Vagina (tissue), 2 donors: ENCODE data around the gene ABCA6. TPM values are rescaled to one million over a fixed set of nuclear protein-coding genes. Genes with fewer than 3 reads are reported as not detected.

ENCODE experiments used
- DNase-seq, 2 donors: peaks; one replicate each; pipeline ENCODE4 v3.0.0-alpha.2; 2017; ENCODE audit errors: extremely low spot score in 2 of 2
- H3K27ac ChIP-seq: fragments of 200-600 bp; sonication (generic); one replicate; pipeline ENCODE4 v1.5.1; 2019
- H3K27me3 ChIP-seq: fragments of 200-600 bp; sonication (generic); one replicate; pipeline ENCODE4 v1.5.1; 2019
- H3K36me3 ChIP-seq, 2 donors: fragments of 200-600 bp; sonication (generic); one replicate each; pipeline ENCODE4 v1.5.1; 2017 to 2019
- H3K4me1 ChIP-seq: fragments of 200-600 bp; sonication (generic); one replicate; pipeline ENCODE4 v1.5.1; 2019
- H3K4me3 ChIP-seq, 2 donors: fragments of 200-600 bp; sonication (generic); 1 replicate in 1 of 2; 2 replicates in 1 of 2; pipeline ENCODE4 v1.5.1; 2016 to 2019
- H3K9me3 ChIP-seq: fragments of 200-600 bp; sonication (generic); one replicate; pipeline ENCODE4 v1.5.1; 2019
- POLR2A ChIP-seq, 2 donors: fragments of 450-650 bp; IDR thresholded peaks; one replicate each; pipeline ENCODE4 v1.6.1; 2017; ENCODE audit warnings: antibody characterized with exemption in 2 of 2, mild to moderate bottlenecking in 2 of 2, moderate library complexity in 2 of 2
- POLR2AphosphoS5 ChIP-seq, 2 donors: sonication (generic); formaldehyde crosslinking; IDR thresholded peaks; one replicate each; pipeline ENCODE4 v1.9.0; 2017; ENCODE audit warnings: antibody characterized with exemption in 2 of 2, mild to moderate bottlenecking in 2 of 2, low read depth in 1 of 2; ENCODE audit not compliant: insufficient read depth in 1 of 2
- intact Hi-C: fragments of 100-400 bp; cut with DNase I; formaldehyde crosslinking; loops from one replicate; pipeline ENCODE4 v1.15.1; 2023
- total RNA-seq: library from RNA; depleted of rRNA; stranded (reverse); fragments of >200 nt; gene quantifications from one replicate; pipeline ENCODE4 v1.2.3, GENCODE V29; 2016
- TF ChIP-seq, protein P1 (sequence below), 3 experiments: fragments of 450-650 bp in 2 of 3; fragments of 200-600 bp in 1 of 3; sonication (generic) in 1 of 3; IDR thresholded peaks; one replicate each; pipeline ENCODE4 v1.5.1; 2017 to 2019; ENCODE audit warnings: antibody characterized with exemption in 3 of 3, mild to moderate bottlenecking in 2 of 3, moderate library complexity in 2 of 3

The ABCA6 gene
- total RNA-seq, 1 donor from 2014 or later = 73.2 TPM

GRCh38 chr17:69045646-69046045 lies 96.0 kb downstream of the ABCA6 start:
- Histone ChIP-seq H3K27me3 (no peaks in the 10 kb centered on the region), H3K36me3 (no peaks in the 10 kb centered on the region), H3K4me1 (peaks cover 7% of the 10 kb centered on the region), H3K9me3 (no peaks in the 10 kb centered on the region), H3K4me3 (no peak overlapping the region), H3K27ac (no peak overlapping the region)
- no peak for DNase-seq
- no peak for TF ChIP-seq POLR2A (IDR thresholded peaks at IDR 0.05)
- TF ChIP-seq, protein P1, sequence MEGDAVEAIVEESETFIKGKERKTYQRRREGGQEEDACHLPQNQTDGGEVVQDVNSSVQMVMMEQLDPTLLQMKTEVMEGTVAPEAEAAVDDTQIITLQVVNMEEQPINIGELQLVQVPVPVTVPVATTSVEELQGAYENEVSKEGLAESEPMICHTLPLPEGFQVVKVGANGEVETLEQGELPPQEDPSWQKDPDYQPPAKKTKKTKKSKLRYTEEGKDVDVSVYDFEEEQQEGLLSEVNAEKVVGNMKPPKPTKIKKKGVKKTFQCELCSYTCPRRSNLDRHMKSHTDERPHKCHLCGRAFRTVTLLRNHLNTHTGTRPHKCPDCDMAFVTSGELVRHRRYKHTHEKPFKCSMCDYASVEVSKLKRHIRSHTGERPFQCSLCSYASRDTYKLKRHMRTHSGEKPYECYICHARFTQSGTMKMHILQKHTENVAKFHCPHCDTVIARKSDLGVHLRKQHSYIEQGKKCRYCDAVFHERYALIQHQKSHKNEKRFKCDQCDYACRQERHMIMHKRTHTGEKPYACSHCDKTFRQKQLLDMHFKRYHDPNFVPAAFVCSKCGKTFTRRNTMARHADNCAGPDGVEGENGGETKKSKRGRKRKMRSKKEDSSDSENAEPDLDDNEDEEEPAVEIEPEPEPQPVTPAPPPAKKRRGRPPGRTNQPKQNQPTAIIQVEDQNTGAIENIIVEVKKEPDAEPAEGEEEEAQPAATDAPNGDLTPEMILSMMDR (IDR thresholded peaks at IDR 0.05) = no peak
- no peak for TF ChIP-seq POLR2AphosphoS5 (IDR thresholded peaks at IDR 0.05; ENCODE audit: insufficient read depth in 1 of 2, low read depth in 1 of 2)
- intact Hi-C loops = no loop called here

DNA sequence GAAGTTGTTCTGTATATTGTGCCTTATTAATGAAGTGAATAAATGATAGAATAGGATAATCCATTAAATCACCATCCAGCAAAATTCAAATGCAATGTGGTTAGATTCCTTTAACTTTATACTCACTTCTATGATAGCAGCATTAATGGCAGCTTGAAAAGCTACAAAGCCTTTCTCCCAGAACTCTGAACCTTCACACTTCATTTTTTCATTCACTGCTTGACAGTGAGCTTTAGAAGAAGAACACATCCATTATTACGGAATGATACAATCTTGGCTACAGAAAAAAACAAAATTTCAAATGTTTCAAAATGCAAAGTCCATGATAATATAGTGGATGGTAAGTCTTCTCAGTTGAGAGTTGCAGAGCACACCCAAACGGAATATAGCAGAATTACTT lies 97.3 kb downstream of the ABCA6 start:
- H3K4me3 ChIP-seq = no peak overlapping the region

GRCh38 chr17:69043098-69043734 lies 98.5 kb downstream of the ABCA6 start:
- H3K27me3 ChIP-seq = no peaks in the 10 kb centered on the region
- H3K4me3 ChIP-seq = no peak overlapping the region
- H3K9me3 ChIP-seq = no peaks in the 10 kb centered on the region
- no peak for DNase-seq
- peaks cover 7% of the 10 kb centered on the region for H3K4me1 ChIP-seq
- H3K27ac ChIP-seq = no peak overlapping the region
- no peak for TF ChIP-seq POLR2A (IDR thresholded peaks at IDR 0.05)
- TF ChIP-seq, protein P1 (IDR thresholded peaks at IDR 0.05) = no peak
- no peak for TF ChIP-seq POLR2AphosphoS5 (IDR thresholded peaks at IDR 0.05; ENCODE audit: insufficient read depth in 1 of 2, low read depth in 1 of 2)
- intact Hi-C loops = no loop called here
- H3K36me3 ChIP-seq = no peaks in the 10 kb centered on the region

More for the DNA sequence above, 97.3 kb downstream of the ABCA6 start:
- DNase-seq = no peak
- no peaks in the 10 kb centered on the region for H3K36me3 ChIP-seq
- no peak overlapping the region for H3K27ac ChIP-seq
- no peaks in the 10 kb centered on the region for H3K9me3 ChIP-seq
- H3K27me3 ChIP-seq = no peaks in the 10 kb centered on the region
- peaks cover 7% of the 10 kb centered on the region for H3K4me1 ChIP-seq
- intact Hi-C loops = no loop called here
- TF ChIP-seq POLR2A (IDR thresholded peaks at IDR 0.05) = no peak
- TF ChIP-seq POLR2AphosphoS5 (IDR thresholded peaks at IDR 0.05; ENCODE audit: insufficient read depth in 1 of 2, low read depth in 1 of 2) = no peak
- TF ChIP-seq, protein P1 (IDR thresholded peaks at IDR 0.05) = no peak

GRCh38 chr17:69042308-69042707 lies 99.4 kb downstream of the ABCA6 start:
- H3K9me3 ChIP-seq = no peaks in the 10 kb centered on the region
- intact Hi-C loops = no loop called here
- DNase-seq = no peak
- TF ChIP-seq, protein P1 (IDR thresholded peaks at IDR 0.05) = no peak
- no peak for TF ChIP-seq POLR2A (IDR thresholded peaks at IDR 0.05)
- TF ChIP-seq POLR2AphosphoS5 (IDR thresholded peaks at IDR 0.05; ENCODE audit: insufficient read depth in 1 of 2, low read depth in 1 of 2) = no peak
- peaks cover 5% of the 10 kb centered on the region for H3K4me1 ChIP-seq
- H3K4me3 ChIP-seq = no peak overlapping the region
- H3K36me3 ChIP-seq = peaks cover 0 to 2% of the 10 kb centered on the region in 2 donors
- H3K27me3 ChIP-seq = no peaks in the 10 kb centered on the region
- H3K27ac ChIP-seq = no peak overlapping the region

- DNase-seq = no peak
- peaks cover 0 to 5% of the 10 kb centered on the region in 2 donors for H3K36me3 ChIP-seq
- intact Hi-C loops = no loop called here
Observed at GRCh38 chr17:69031839-69032238, 109.9 kb downstream of the ABCA6 start.

More at GRCh38 chr17:69031839-69032238, 109.9 kb downstream of the ABCA6 start:
- no peak for TF ChIP-seq POLR2AphosphoS5 (IDR thresholded peaks at IDR 0.05; ENCODE audit: insufficient read depth in 1 of 2, low read depth in 1 of 2)
- TF ChIP-seq, protein P1 (IDR thresholded peaks at IDR 0.05) = no peak
- no peak for TF ChIP-seq POLR2A (IDR thresholded peaks at IDR 0.05)
- no peaks in the 10 kb centered on the region for H3K4me1 ChIP-seq
- H3K27me3 ChIP-seq = no peaks in the 10 kb centered on the region
- no peak overlapping the region for H3K4me3 ChIP-seq
- H3K27ac ChIP-seq = no peak overlapping the region
- H3K9me3 ChIP-seq = no peaks in the 10 kb centered on the region
